DND-41 (cell line): ENCODE data around the gene BMERB1.

Experiments used
- ATAC-seq: fragments of 200-7000 bp; cut with Tn5 transposase; 3 replicates; pipeline ENCODE4 v1.9.1; 2021; ENCODE audit warnings: low read depth; ENCODE audit not compliant: insufficient read depth
- DNase-seq: peaks from one replicate; pipeline ENCODE4 v3.0.0-alpha.2; 2020
- H2AFZ ChIP-seq: 2 replicates; pipeline ENCODE4 v1.6.0; 2012; ENCODE audit warnings: low read depth, low read length
- H3K27ac ChIP-seq: 2 replicates; pipeline ENCODE4 v1.5.1; 2012; ENCODE audit warnings: low read length, inconsistent platforms
- H3K27me3 ChIP-seq: fragments of 200-600 bp; sonication (generic); 2 replicates; pipeline ENCODE4 v1.6.0; 2012; ENCODE audit warnings: low read length, mild to moderate bottlenecking, inconsistent platforms; ENCODE audit not compliant: insufficient read depth, poor library complexity
- H3K36me3 ChIP-seq: 2 replicates; pipeline ENCODE4 v1.5.1; 2012; ENCODE audit warnings: low read length, inconsistent platforms; ENCODE audit not compliant: insufficient read depth
- H3K4me1 ChIP-seq: 2 replicates; pipeline ENCODE4 v1.5.1; 2012; ENCODE audit warnings: mild to moderate bottlenecking, low read length; ENCODE audit not compliant: insufficient read depth
- H3K4me2 ChIP-seq: 2 replicates; pipeline ENCODE4 v1.6.0; 2012; ENCODE audit warnings: mild to moderate bottlenecking, moderate library complexity, low read length, inconsistent platforms; ENCODE audit not compliant: insufficient read depth
- H3K4me3 ChIP-seq, 2 experiments: fragments of 200-600 bp in 1 of 2; shearing (Covaris generic) in 1 of 2; 2 replicates each; pipeline ENCODE4 v1.5.1; 2012 to 2016; ENCODE audit warnings: inconsistent platforms in 2 of 2, low read length in 2 of 2, mild to moderate bottlenecking in 2 of 2, low read depth in 1 of 2, moderate library complexity in 1 of 2
- H3K79me2 ChIP-seq: 2 replicates; pipeline ENCODE4 v1.6.0; 2012; ENCODE audit warnings: low read length, inconsistent platforms; ENCODE audit not compliant: insufficient read depth
- H3K9ac ChIP-seq: 2 replicates; pipeline ENCODE4 v1.6.0; 2012; ENCODE audit warnings: low read depth, mild to moderate bottlenecking, inconsistent platforms, low read length, moderate library complexity
- H3K9me3 ChIP-seq: 2 replicates; pipeline ENCODE4 v1.5.1; 2012; ENCODE audit warnings: low read length, moderate library complexity, mild to moderate bottlenecking, inconsistent platforms; ENCODE audit not compliant: insufficient read depth, severe bottlenecking
- H4K20me1 ChIP-seq: 2 replicates; pipeline ENCODE4 v1.6.0; 2012; ENCODE audit warnings: low read length; ENCODE audit not compliant: insufficient read depth
- EZH2 ChIP-seq: IDR thresholded peaks from 3 replicates; pipeline ENCODE4 v1.6.1; 2012; ENCODE audit warnings: borderline replicate concordance, low read depth, mild to moderate bottlenecking, moderate library complexity, low read length, inconsistent platforms; ENCODE audit not compliant: severe bottlenecking
- TF ChIP-seq, protein P1 (sequence below): IDR thresholded peaks from 2 replicates; pipeline ENCODE4 v1.5.1; 2012; ENCODE audit warnings: borderline replicate concordance, low read length, moderate library complexity, mild to moderate bottlenecking; ENCODE audit not compliant: poor library complexity, severe bottlenecking; ENCODE audit errors: extremely low read depth

The BMERB1 gene

DNA sequence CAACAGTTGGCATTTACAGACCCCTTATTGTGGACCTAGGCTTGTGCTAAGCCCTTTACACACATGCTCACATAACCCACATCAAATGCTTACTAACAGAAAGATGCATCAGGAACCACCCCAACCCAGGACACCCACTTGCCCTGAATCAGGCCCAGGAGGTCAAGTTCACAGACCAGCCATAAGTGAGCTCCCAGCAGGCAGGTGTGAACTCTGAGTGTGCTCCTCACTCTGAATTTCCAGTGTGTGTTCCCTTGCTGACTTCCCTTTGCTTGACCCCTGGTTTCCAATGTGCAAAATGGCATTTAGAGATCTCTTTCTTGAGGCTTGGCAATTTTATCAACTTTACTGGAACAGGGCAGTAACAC is 87.0 kb downstream of the BMERB1 start:
- H3K9ac ChIP-seq, result no peak overlapping the region
- no peak for ATAC-seq
- H3K27me3 ChIP-seq, result no peaks in the 10 kb centered on the region
- H3K4me2 ChIP-seq, result no peak overlapping the region
- no peak overlapping the region for H3K4me3 ChIP-seq
- H2AFZ ChIP-seq, result no peak overlapping the region
- TF ChIP-seq, protein P1, sequence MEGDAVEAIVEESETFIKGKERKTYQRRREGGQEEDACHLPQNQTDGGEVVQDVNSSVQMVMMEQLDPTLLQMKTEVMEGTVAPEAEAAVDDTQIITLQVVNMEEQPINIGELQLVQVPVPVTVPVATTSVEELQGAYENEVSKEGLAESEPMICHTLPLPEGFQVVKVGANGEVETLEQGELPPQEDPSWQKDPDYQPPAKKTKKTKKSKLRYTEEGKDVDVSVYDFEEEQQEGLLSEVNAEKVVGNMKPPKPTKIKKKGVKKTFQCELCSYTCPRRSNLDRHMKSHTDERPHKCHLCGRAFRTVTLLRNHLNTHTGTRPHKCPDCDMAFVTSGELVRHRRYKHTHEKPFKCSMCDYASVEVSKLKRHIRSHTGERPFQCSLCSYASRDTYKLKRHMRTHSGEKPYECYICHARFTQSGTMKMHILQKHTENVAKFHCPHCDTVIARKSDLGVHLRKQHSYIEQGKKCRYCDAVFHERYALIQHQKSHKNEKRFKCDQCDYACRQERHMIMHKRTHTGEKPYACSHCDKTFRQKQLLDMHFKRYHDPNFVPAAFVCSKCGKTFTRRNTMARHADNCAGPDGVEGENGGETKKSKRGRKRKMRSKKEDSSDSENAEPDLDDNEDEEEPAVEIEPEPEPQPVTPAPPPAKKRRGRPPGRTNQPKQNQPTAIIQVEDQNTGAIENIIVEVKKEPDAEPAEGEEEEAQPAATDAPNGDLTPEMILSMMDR, result no peak
- TF ChIP-seq EZH2, result no peak
- no peaks in the 10 kb centered on the region; the same call in 1 of the 2 replicates for H4K20me1 ChIP-seq
- H3K79me2 ChIP-seq, result no peaks in the 10 kb centered on the region
- H3K9me3 ChIP-seq, result no peaks in the 10 kb centered on the region
- H3K36me3 ChIP-seq, result no peaks in the 10 kb centered on the region
- no peak overlapping the region for H3K27ac ChIP-seq
- DNase-seq, result no peak
- H3K4me1 ChIP-seq, result no peaks in the 10 kb centered on the region

DNA sequence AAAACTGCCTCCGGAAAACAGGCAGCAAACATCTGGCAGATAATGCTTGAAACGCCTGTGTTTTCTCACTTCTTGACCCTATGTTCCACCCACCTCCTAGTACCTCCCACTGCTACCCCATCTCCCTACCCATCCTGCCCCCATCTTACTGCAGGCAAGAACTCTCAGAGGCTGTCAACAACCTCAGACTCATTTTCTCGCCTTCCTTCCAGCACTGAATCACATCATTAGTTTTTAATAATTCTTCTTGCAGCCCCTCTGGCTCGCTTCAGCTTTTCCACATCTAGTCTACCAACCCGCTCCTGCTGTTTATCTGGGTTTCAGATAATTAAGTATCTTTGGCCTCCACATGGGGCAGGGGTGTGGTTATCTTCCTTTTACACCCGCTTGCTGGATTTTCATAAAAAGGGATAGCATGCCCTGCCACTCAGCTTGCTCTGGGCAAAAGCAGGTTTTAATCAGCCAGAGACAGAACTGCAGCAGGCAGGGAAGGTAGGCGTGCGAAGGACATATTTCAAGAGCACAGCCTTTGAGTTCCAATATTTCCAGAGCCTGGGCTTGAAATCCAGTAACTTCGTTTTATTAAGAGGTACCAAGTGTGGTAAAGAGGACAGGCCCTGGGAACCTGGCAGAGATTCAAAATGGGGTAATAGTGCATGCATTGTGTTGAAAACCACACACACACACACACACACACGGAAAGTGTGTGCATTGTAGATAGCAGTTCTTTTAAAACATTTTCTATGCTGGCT is 87.5 kb downstream of the BMERB1 start:
- Histone ChIP-seq H3K4me2 (no peak overlapping the region), H3K27me3 (no peaks in the 10 kb centered on the region), H2AFZ (no peak overlapping the region), H3K4me3 (no peak overlapping the region), H3K9ac (no peak overlapping the region), H3K27ac (no peak overlapping the region), H3K4me1 (no peaks in the 10 kb centered on the region), H3K79me2 (no peaks in the 10 kb centered on the region), H3K36me3 (no peaks in the 10 kb centered on the region), H3K9me3 (no peaks in the 10 kb centered on the region), H4K20me1 (no peaks in the 10 kb centered on the region; the same call in 1 of the 2 replicates)
- no peak for TF ChIP-seq EZH2
- TF ChIP-seq, protein P1, result no peak
- no peak for ATAC-seq
- no peak for DNase-seq

DNA sequence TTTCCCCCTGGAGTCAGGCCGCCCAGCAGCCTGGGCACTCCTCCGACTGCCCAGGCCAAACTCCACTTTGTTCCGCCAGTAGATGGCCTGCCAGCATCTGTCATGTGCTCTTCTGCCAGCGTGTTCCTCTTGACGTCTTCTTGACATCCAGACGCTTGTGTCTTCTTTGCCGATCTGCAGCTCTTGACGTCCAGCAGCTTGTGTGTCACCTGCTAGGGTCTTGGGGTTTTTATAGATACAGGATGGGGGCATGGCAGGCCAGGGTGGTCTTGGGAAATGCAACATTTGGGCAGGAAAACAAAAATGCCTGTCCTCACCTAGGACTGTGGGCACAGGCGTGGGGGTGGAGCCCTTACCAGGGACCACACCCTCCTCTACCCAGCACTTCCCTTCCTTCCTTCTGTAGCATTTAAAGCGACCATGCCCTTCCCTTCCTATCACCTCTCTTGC is 88.7 kb downstream of the BMERB1 start:
- DNase-seq (no peak), ATAC-seq (no peak)
- TF ChIP-seq, protein P1, result no peak
- no peak for TF ChIP-seq EZH2
- no peaks in the 10 kb centered on the region; the same call in 1 of the 2 replicates for H4K20me1 ChIP-seq
- no peak overlapping the region for H3K4me2 ChIP-seq
- no peaks in the 10 kb centered on the region for H3K79me2 ChIP-seq
- H3K27ac ChIP-seq, result no peak overlapping the region
- no peaks in the 10 kb centered on the region for H3K4me1 ChIP-seq
- H2AFZ ChIP-seq, result no peak overlapping the region
- H3K9ac ChIP-seq, result no peak overlapping the region
- H3K9me3 ChIP-seq, result no peaks in the 10 kb centered on the region
- H3K36me3 ChIP-seq, result no peaks in the 10 kb centered on the region
- no peak overlapping the region for H3K4me3 ChIP-seq
- H3K27me3 ChIP-seq, result no peaks in the 10 kb centered on the region
